Measurements from ENCODE around the gene FCHSD1.

Gene FCHSD1

GRCh38 chr5:141672841-141673813, 21.9 kb upstream of the FCHSD1 start:
- FAIRE-seq (no peak), DNase-seq (ENCODE audit: low spot score) (no peak)

GRCh38 chr5:141672071-141672840, 21.0 kb upstream of the FCHSD1 start:
- DNase-seq (ENCODE audit: low spot score) (no peak), FAIRE-seq (no peak)

GRCh38 chr5:141669520-141669919, 18.3 kb upstream of the FCHSD1 start:
- FAIRE-seq, result no peak
- no peak for DNase-seq (ENCODE audit: low spot score)

- no peak for FAIRE-seq
- DNase-seq (ENCODE audit: low spot score), result no peak
These were observed 17.5 kb upstream of the FCHSD1 start for GRCh38 chr5:141668601-141669265.

GRCh38 chr5:141665995-141666940, 15.1 kb upstream of the FCHSD1 start:
- DNase-seq (ENCODE audit: low spot score) (no peak), FAIRE-seq (no peak)

DNA sequence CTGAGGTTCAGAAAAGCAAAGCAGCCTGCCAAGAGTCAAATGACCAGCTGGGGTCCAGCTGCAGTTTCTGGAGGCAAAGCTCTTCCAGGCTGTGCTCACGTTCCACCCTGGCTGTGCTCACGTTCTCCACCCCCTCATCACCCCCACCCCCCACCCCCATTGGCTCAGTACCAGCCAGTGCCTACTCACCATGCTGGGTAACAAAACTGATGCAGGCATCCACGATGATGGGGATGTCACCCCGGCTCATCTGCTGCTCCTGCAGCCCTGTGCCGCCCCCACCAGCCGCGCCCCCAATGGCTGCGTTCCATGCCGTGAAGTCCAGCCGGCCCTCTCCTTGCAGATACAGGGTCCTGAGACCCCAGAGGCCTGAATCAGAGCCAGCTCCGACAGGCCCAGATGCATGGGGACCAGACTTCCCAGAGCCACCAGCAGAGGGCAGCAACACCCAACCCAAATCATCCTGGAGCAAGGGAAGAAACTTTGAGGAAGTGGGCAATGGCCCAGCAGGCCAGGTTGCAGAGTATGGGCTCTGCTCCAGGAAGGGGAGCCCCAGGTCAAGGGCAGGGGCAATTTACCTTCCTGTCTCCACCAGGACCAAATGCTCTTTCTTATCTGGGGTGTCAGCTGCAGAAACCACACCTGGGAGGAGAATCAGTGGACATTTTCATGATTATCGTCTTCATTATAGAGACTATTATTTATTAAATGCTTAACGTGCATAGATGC, 13.7 kb upstream of the FCHSD1 start:
- DNase-seq (ENCODE audit: low spot score) (peak; percentile 61), FAIRE-seq (no peak)

DNA sequence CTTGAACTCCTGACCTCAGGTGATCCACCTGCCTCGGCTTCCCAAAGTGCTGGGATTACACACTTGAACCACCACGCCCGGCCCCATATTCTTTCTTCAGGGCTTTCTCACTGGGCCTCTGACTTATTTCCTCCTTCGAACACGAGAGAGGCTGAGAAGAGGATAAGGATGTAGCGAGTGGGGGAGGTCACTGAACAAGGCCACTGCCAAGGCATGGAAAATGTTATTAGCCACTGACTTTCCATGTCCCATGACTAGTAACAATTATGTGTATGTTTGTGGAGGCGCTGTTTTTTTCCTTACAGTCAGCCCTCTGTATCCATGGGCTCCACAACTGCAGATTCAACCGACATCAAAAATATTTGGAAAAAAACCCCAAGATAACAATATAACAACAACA, 12.3 kb upstream of the FCHSD1 start:
- FAIRE-seq (no peak), DNase-seq (ENCODE audit: low spot score) (no peak)

GRCh38 chr5:141662028-141662427, 10.8 kb upstream of the FCHSD1 start:
- DNase-seq (ENCODE audit: low spot score), result no peak
- FAIRE-seq, result no peak

- peak; percentile 58 for DNase-seq (ENCODE audit: low spot score)
- no peak for FAIRE-seq
These were observed 6.8 kb upstream of the FCHSD1 start for GRCh38 chr5:141657937-141658545.

DNA sequence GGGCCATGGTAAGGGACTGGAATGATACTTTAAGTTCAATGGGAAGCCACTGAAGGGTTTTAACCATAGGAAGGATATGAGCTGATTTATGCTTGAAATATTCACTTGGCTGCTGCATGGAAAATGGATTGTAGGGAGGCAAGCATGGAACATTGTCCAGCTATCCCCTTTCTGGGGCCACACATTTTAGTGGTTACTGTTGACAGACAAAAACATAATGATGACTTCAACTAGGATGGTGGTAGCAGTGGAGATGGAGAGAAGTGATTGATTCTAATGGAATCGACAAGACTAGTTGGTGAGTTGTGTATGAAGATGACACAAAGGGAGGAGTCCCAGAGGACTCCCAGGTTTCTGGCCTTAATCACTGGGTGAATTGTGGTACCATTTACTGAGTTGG, 6.2 kb upstream of the FCHSD1 start:
- no peak for DNase-seq (ENCODE audit: low spot score)

GRCh38 chr5:141656396-141656795, 5.2 kb upstream of the FCHSD1 start:
- no peak for DNase-seq (ENCODE audit: low spot score)

More for the DNA sequence above, 6.2 kb upstream of the FCHSD1 start:
- no peak for FAIRE-seq

DNA sequence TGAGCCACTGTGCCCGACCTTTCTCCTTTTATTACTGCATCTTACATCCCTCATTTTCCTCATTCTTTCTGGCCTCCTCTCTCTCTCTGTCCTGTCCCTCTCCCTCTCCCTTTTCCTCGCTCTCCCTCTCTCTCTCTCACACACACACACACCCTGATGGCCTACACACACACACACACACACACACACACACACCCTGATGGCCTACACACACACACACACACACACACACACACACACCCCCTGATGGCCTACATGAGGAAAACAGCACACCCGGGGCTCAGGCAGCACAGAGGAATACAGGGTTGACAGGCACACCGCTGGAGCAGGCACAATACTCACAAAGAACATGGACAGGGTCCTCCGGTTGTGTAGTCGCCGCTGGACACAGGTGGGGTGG, 3.8 kb upstream of the FCHSD1 start:
- no peak for DNase-seq (ENCODE audit: low spot score)
- FAIRE-seq, result no peak

More at GRCh38 chr5:141656396-141656795, 5.2 kb upstream of the FCHSD1 start:
- FAIRE-seq, result no peak

DNA sequence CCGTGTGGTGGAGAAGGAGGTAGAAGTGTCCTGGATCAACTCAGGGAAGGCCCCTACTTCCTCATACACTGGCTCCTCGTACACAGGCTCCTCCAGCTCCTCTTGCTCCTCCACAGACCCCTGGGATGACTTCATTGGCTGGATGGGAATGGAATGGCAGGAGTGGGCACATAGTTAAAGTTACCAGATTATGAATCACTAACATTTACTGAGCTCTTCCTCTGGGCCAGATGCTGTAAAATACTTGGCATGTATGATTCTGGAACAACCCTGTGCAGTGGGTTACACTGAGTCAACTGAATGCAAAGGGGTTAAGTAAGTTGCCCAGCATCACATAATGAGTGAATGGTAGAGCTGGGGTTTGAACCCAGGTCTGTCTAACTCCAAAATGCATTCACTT, 3.1 kb upstream of the FCHSD1 start:
- FAIRE-seq (no peak), DNase-seq (ENCODE audit: low spot score) (peak; percentile 17)

DNA sequence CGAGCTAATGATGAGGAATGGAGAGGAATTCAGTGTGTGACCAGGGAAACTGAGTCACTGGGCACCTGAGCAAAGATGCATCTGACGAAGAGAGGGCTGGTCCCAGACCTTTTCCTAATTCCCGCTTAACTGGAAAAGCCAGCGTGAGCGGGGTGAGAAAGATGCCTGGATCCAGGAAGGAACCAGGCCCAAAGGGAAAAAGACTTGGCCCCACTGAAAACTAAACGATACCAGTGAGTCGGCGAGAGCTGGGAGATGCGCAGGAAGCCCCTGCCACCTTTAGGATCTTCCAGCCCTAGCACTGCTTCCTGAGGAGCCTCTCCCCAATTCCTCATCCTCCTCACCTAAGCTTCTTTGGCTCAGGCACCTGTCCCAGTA, 499 bp upstream of the FCHSD1 start:
- FAIRE-seq, result no peak
- no peak for DNase-seq (ENCODE audit: low spot score)

DNA sequence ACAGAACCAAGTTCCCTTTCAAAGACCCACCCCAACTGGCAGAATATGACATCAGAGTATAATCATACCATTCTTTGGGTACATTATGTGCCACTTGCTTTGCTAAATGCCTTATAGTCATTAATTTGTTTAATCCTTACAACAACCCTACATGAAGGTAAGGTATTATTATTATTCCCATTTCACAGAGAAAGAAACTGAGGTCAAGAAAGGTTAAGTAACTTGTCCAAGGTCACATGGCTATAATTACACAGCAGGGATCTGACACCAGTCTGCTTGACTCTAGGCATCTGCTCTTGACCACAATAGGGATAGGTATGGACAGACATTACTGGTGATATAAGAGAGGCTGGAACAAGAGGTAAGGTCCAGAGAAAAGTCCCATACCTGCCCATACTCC, 1.2 kb downstream of the FCHSD1 start:
- no peak for FAIRE-seq
- DNase-seq (ENCODE audit: low spot score), result no peak

DNA sequence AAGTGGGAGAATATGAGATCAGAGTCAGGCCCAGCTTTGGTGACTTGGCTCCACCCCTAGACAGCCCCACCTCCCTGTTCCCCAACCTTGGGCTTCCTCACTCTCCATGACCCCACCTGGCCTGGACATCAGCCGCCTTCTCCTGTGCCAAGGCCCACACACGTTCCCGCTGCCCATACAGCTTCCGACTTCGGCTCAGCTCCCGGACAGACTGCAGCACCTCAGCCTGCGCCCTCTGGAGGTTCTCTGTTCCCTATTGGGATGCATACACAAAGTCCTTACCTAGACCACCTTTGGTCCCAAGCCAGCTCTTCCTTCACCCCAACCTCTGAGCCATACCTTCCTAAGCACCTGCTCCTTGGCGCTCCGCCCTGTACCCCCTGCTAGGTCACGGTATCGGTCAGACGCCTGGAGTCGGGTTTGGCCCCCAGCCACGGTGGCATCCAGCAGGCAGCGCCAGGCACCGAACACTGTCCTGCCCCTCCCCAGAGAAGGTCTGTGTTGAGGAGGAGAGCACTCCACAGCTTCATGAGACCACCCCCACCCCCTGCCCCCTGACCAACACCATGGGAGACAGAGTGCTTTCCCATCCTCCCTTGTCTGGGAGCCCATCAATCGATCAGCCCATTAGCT, 2.0 kb downstream of the FCHSD1 start:
- no peak for DNase-seq (ENCODE audit: low spot score)
- no peak for FAIRE-seq

- FAIRE-seq, result no peak
- no peak for DNase-seq (ENCODE audit: low spot score)
These were observed 3.4 kb downstream of the FCHSD1 start for GRCh38 chr5:141647851-141648250.

- DNase-seq (ENCODE audit: low spot score) (no peak), FAIRE-seq (no peak)
These were observed 4.0 kb downstream of the FCHSD1 start for GRCh38 chr5:141647242-141647641.

GRCh38 chr5:141646026-141646425, 5.2 kb downstream of the FCHSD1 start:
- no peak for DNase-seq (ENCODE audit: low spot score)
- no peak for FAIRE-seq

All from urothelium cell line (cell line).